Stimulated activated CD4-positive, alpha-beta T cell treated with anti-CD3 and anti-CD28 coated beads, Interleukin-15, amount 100 ng/mL, for 1 hour (primary cell): Measurements from ENCODE around the gene OCIAD2.
"Not testable (repeated sequence)": the region's sequence is repeated elsewhere in the genome, so short reads cannot be mapped to it uniquely, and the experiment has no call there.

Experiments
- DNase-seq, 2 donors: peaks; one replicate each; pipeline ENCODE4 v3.0.0-alpha.2; 2020; ENCODE audit warnings: low read depth in 1 of 2, low spot score in 1 of 2

OCIAD2 gene

DNA sequence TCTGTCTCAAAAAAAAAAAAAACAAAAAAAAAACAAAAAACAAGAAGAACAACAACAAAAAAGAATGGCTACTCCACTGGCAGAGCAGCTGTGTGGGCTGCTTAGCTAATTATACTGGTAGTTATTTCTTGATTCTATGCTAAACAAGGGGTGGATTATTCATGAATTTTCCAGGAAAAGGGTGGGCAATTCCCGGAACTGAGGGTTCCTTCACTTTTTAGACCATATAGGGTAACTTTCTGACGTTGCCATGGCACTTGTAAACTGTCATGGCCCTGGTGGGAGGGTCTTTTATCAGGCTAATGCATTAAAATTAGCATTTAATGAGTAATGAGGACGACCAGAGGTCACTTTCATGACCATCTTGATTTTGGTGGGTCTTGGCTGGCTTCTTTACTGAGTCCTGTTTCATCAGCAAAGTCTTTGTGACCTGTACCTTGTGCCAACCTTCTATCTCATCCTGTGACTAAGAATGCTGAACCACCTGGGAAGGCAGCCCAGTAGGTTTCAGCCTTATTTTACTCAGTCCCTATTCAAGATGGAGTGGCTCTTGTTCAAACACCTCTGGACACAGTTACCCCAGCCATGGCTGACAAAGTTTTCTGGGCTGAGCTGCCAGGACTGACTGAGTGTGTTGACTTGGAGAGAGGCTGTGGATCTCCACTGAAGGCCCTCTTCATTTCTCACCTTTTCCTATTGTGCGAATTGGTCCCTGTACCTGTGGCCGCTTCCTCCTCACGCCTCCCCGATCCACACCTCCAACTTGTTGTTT is 1.3 kb upstream of the OCIAD2 start:
- no peak for DNase-seq

- DNase-seq = no peak
These were observed 1.1 kb downstream of the OCIAD2 start for GRCh38 chr4:48905363-48906015.

- DNase-seq = no peak
These were observed 1.9 kb downstream of the OCIAD2 start for GRCh38 chr4:48904541-48905142.

- DNase-seq = no peak
These were observed 2.5 kb downstream of the OCIAD2 start for GRCh38 chr4:48904101-48904500.

DNA sequence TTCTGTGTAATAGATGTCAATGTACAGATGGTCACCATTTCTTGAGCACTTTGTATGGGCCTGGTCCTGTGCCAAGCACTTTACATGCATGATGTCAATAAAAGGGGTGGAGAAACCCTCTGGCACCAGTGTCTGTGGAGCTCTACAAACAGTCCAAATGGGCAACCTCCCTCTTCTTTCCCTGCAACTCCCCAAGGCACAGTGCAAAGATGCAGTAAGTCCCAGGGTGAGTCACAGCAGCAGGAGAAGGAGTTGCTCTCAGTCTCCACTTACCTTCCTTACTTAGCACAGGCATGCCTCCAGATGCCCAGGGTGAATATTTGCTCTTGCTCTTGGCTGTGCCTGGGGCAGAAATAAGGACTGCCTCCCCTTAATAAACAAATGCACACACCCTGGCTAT is 4.3 kb downstream of the OCIAD2 start:
- DNase-seq = no peak

- DNase-seq = no peak
These were observed 5.4 kb downstream of the OCIAD2 start for GRCh38 chr4:48901196-48901595.

- DNase-seq = no peak
These were observed 6.6 kb downstream of the OCIAD2 start for GRCh38 chr4:48899950-48900349.

DNA sequence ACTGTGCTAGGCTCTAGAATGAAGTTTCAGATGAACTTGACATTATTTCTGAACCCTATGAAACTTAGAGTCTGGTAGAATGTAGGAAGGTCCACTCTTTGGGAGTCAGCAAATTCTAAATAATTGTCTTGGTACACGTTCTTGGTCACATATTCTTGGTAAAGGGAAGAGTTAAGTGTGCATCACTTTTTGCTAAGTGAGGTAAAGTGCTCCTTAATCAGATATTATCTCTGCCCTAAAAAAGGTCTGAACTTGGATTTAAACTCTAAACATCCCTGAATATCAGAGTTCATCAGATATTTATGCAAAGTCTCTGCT is 7.2 kb downstream of the OCIAD2 start:
- no peak for DNase-seq

DNA sequence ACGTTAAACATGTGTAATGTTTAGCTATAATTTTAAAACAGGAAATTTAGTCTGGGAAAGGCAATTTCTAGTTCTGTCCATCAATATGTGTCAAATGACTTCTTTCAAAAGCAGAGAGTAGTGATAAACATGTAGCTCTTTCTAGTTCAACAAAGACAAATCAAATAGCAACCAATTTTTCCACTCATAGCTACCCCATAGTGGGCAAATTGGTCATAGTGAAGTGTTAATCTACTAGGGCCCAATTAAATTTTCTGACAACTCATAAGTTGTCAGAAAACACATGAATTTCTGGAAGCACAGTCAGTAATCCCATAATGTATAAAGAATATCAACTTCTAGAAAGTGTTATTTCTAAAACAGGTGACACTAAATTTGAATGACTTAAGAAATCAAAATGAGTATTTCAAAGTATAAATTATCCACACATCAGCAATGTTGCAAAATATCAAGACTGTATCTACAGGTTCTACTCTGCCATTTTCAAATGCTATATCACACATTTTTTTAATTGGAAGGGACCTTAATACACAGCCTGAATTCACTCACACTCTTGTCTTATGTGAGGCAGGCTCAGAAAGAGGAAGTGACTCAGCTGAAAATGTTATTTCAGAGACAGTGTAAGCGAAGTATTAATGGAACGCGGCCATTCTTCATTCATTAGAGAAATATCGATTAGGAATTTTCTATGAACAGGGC is 7.7 kb downstream of the OCIAD2 start:
- DNase-seq = no peak

- no peak for DNase-seq
These were observed 9.7 kb downstream of the OCIAD2 start for GRCh38 chr4:48896845-48897244.

DNA sequence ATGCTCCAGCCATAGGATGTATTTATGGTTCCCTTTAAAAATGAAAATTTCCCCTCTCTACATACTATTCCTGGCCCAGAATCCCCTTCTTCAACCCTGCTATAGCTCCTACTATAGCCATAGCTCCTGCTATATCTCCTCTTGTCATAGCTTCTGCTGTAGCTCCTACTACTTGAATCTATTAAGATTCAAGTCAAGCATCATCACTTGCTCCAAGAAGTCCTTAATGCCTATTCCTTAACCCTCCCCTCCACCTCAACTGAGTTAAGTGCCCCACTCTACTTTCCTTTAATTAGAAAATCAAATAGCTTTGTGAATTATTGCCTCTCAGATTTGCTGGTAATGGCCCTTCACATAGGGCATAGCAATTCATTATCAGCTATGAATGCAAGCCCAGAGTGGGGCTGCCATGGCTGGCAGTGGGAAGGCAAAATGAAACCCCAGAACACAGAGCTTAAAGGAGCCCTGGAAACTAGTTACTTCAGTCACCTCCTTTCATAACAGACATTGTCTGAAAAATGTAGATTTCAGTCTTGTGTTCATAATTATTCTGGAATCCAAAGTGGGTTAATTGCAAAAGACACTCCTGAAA is 15.4 kb downstream of the OCIAD2 start:
- no peak for DNase-seq

DNA sequence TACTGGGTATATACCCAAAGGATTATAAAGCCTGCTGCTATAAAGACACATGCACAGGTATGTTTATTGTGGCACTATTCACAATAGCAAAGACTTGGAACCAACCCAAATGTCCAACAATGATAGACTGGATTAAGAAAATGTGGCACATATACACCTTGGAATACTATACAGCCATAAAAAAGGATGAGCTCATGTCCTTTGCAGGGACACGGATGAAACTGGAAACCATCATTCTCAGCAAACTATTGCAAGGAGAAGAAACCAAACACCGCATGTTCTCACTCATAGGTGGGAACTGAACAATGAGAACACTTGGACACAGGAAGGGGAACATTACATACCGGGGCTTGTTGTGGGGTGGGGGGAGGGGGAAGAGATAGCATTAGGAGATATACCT is 16.8 kb downstream of the OCIAD2 start:
- not testable (repeated sequence) for DNase-seq

GRCh38 chr4:48881646-48882045 is 24.9 kb downstream of the OCIAD2 start:
- DNase-seq = not testable (repeated sequence)

- no peak for DNase-seq
These were observed 26.8 kb downstream of the OCIAD2 start for GRCh38 chr4:48879561-48880442.

GRCh38 chr4:48877827-48878535 is 28.6 kb downstream of the OCIAD2 start:
- no peak for DNase-seq

DNA sequence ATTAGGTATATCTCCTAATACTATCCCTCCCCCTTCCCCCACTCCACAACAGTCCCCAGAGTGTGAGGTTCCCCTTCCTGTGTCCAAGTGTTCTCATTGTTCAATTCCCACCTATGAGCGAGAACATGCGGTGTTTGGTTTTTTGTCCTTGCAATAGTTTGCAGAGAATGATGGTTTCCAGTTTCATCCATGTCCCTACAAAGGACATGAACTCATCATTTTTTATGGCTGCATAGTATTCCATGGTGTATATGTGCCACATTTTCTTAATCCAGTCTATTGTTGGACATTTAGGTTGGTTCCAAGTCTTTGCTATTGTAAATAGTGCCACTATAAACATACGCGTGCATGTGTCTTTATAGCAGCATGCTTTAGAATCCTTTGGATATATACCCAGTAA is 41.9 kb downstream of the OCIAD2 start:
- DNase-seq = not testable (repeated sequence)

DNA sequence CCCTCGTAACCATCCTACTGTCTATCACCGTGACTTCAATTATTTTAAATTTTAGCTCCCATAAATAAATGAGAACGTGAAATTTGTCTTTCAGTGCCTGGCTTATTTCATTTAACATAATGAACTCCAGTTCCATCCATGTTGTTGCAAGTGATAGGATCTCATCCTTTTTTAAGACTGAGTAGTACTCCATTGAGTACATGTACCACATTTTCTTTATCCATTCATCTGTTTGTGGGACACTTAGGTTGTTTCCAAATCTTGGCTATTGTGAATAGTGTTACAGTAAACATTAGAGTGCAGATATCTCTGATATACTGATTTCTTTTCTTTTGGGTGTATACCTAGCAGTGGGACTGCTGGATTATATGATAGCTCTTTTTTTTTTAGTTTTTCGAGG is 42.8 kb downstream of the OCIAD2 start:
- DNase-seq = no peak

DNA sequence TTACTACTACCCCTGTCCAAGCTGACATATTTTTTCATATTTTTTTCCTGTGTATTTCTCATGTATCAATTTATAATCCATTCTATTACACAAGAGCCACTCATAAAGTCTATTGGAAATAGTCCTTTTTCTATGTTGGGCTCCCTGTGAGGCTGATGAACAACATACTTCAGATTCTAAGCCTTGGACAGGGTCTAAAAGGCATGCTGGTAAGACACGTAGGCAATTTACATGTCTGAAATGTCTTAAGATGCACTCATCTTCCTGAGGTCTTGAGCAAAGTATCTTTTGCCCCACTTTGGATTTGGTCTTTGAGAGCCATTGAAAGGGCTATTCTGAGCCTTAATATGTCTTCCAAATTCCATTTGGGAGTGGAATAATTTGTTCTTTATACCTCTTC is 43.9 kb downstream of the OCIAD2 start:
- no peak for DNase-seq

GRCh38 chr4:48862038-48862437 is 44.5 kb downstream of the OCIAD2 start:
- no peak for DNase-seq

GRCh38 chr4:48858130-48858529 is 48.4 kb downstream of the OCIAD2 start:
- DNase-seq = no peak
